ENCODE data around the gene ARMC9. TPM values are rescaled to one million over a fixed set of nuclear protein-coding genes. Genes with fewer than 3 reads are reported as not detected.

The ARMC9 gene
- polyA plus RNA-seq, 3 donors from 2014 or later = 0.94 to 1.1 TPM; not detected in 1

Other genes with a start within 250 kb of the ARMC9 start
- not detected for gene SPATA3, start 202.5 kb upstream of the ARMC9 start, polyA plus RNA-seq
- not detected for gene C2orf72, start 161.1 kb upstream of the ARMC9 start, polyA plus RNA-seq
- gene PSMD1, start 141.8 kb upstream of the ARMC9 start, polyA plus RNA-seq = 10 to 100 TPM; 35.1 to 79.2 (median 61.0) TPM
- gene HTR2B, start 73.6 kb upstream of the ARMC9 start, polyA plus RNA-seq = under 1 TPM in 1 of 3 donors, not detected in 2; 0.10 TPM
- 1 to 10 TPM; 5.8 to 8.9 (median 7.8) TPM for gene B3GNT7, start 197.1 kb downstream of the ARMC9 start, polyA plus RNA-seq

Measured in immature natural killer cell (primary cell).